GM12878 (cell line): ENCODE data around the gene TRPV5. TPM values are rescaled to one million over a fixed set of nuclear protein-coding genes. Genes with fewer than 3 reads are reported as not detected.

Experiments
- ATAC-seq: fragments of 200-7000 bp; cut with Tn5 transposase; 3 replicates; pipeline ENCODE4 v1.9.1; 2020; ENCODE audit warnings: mild to moderate bottlenecking, moderate library complexity
- BruUV-seq: library from RNA; stranded (reverse); fragments of 400-500 nt; replicated peaks from 2 replicates; lab custom pipeline; 2021; lab: Mats Ljungman, UMichigan
- CTCF ChIA-PET: fragments of 300-600 bp; sonication (Branson Sonifier 250); formaldehyde crosslinking; extraction: SDS; loops from one replicate; lab custom pipeline; 2021; ENCODE audit warnings: inconsistent platforms; lab: Yijun Ruan, JAX
- POLR2A ChIA-PET: fragments of 350-600 bp; formaldehyde crosslinking; extraction: SDS; loops from one replicate; lab custom pipeline; 2021; ENCODE audit warnings: inconsistent platforms; lab: Charles Lee
- RAD21 ChIA-PET: fragments of 300-600 bp; sonication (Branson Sonifier 250); formaldehyde crosslinking; loops from one replicate; lab custom pipeline; 2023; ENCODE audit warnings: antibody characterized with exemption; ENCODE audit not compliant: unreplicated experiment; lab: Charles Lee
- SMC1A ChIA-PET: fragments of 300-600 bp; sonication (Branson Sonifier 250); formaldehyde crosslinking; loops from one replicate; lab custom pipeline; 2023; ENCODE audit not compliant: unreplicated experiment, uncharacterized antibody; lab: Charles Lee
- DNase-seq: peaks from one replicate; pipeline ENCODE4 v3.0.0-alpha.2; 2011; ENCODE audit warnings: low read depth, low spot score
- FAIRE-seq: peaks from 3 replicates; lab custom pipeline; 2011; peaks lifted over from hg19 to GRCh38; lab: Jason Lieb, UNC
- H2AFZ ChIP-seq: 2 replicates; pipeline ENCODE4 v1.6.0; 2011; ENCODE audit warnings: low read depth, low read length, control low read depth; ENCODE audit not compliant: control insufficient read depth
- H3K27ac ChIP-seq: 2 replicates; pipeline ENCODE4 v1.5.1; 2011; ENCODE audit warnings: control low read depth; ENCODE audit not compliant: control insufficient read depth, insufficient read depth
- H3K27me3 ChIP-seq, 2 experiments: replicated peaks in 1 of 2; 2 replicates each; pipeline versions ENCODE4 v1.6.0 to v1.6.1; 2011; ENCODE audit warnings: low read length in 1 of 2; ENCODE audit not compliant: control insufficient read depth in 2 of 2, insufficient read depth in 2 of 2
- H3K36me3 ChIP-seq, 2 experiments: 2 replicates each; pipeline ENCODE4 v1.5.1; 2011; ENCODE audit warnings: low read length in 1 of 2; ENCODE audit not compliant: control insufficient read depth in 2 of 2, insufficient read depth in 2 of 2
- H3K4me1 ChIP-seq: 2 replicates; pipeline ENCODE4 v1.6.1; 2011; ENCODE audit warnings: mild to moderate bottlenecking, low read length, moderate library complexity, mixed read lengths; ENCODE audit not compliant: control insufficient read depth, insufficient read depth
- H3K4me2 ChIP-seq: 2 replicates; pipeline ENCODE4 v1.6.0; 2011; ENCODE audit warnings: control low read depth; ENCODE audit not compliant: control insufficient read depth, insufficient read depth
- H3K4me3 ChIP-seq: fragments of 200-600 bp; sonication (generic); 2 replicates; pipeline ENCODE4 v1.5.1; 2016
- H3K79me2 ChIP-seq: 2 replicates; pipeline ENCODE4 v1.6.0; 2011; ENCODE audit warnings: low read length; ENCODE audit not compliant: control insufficient read depth, insufficient read depth
- H3K9ac ChIP-seq: 2 replicates; pipeline ENCODE4 v1.8.0; 2011; ENCODE audit warnings: low read length, control low read depth, mixed read lengths; ENCODE audit not compliant: control insufficient read depth, insufficient read depth
- H3K9me3 ChIP-seq: replicated peaks from 3 replicates; pipeline ENCODE4 v1.5.1; 2011; ENCODE audit warnings: mild to moderate bottlenecking, low read length; ENCODE audit not compliant: control insufficient read depth, insufficient read depth
- H4K20me1 ChIP-seq: 2 replicates; pipeline ENCODE4 v1.6.0; 2011; ENCODE audit not compliant: control insufficient read depth, insufficient read depth
- ATF2 ChIP-seq: IDR thresholded peaks from 2 replicates; pipeline ENCODE4 v1.6.1; 2012; ENCODE audit warnings: low read length, inconsistent platforms
- CBX5 ChIP-seq: sonication (generic); IDR thresholded peaks from 2 replicates; pipeline ENCODE4 v1.6.1; 2016; ENCODE audit warnings: low read depth, moderate library complexity, mild to moderate bottlenecking, inconsistent platforms
- CTCF ChIP-seq, 3 experiments: IDR thresholded peaks in 2 of 3; conservative IDR thresholded peaks in 1 of 3; 2 replicates each; pipeline ENCODE4 v1.5.1; 2011; ENCODE audit warnings: low read depth in 3 of 3, low read length in 3 of 3, mild to moderate bottlenecking in 3 of 3, control low read depth in 2 of 3, moderate library complexity in 2 of 3, inconsistent platforms in 1 of 3, mixed read lengths in 1 of 3; ENCODE audit not compliant: control insufficient read depth in 2 of 3, insufficient read depth in 1 of 3; ENCODE audit errors: extremely low read depth in 1 of 3
- MYB ChIP-seq: fragments of 150-350 bp; IDR thresholded peaks from 2 replicates; pipeline ENCODE4 v1.6.1; 2014; ENCODE audit warnings: mild to moderate bottlenecking, low read depth, low read length, borderline replicate concordance
- POLR2A ChIP-seq: IDR thresholded peaks from 2 replicates; pipeline ENCODE4 v1.6.1; 2011; ENCODE audit warnings: low read depth, mild to moderate bottlenecking, low read length
- RB1 ChIP-seq: fragments of 450-650 bp; formaldehyde crosslinking; IDR thresholded peaks from 2 replicates; pipeline ENCODE4 v1.6.1; 2017; ENCODE audit warnings: mild to moderate bottlenecking, borderline replicate concordance
- SREBF1 ChIP-seq: IDR thresholded peaks from 2 replicates; pipeline ENCODE4 v1.6.1; 2012; ENCODE audit warnings: mild to moderate bottlenecking, low read length
- TCF12 ChIP-seq: IDR thresholded peaks from 2 replicates; pipeline ENCODE4 v1.6.1; 2011; ENCODE audit warnings: low read depth, mild to moderate bottlenecking, low read length
- YY1 ChIP-seq: IDR thresholded peaks from 2 replicates; pipeline ENCODE4 v1.6.1; 2011; ENCODE audit warnings: low read depth, mild to moderate bottlenecking, low read length
- WGBS: methylation state at CpG from one replicate; pipeline ENCODE4 v1.1.6; 2016; ENCODE audit warnings: low lambda C conversion rate; ENCODE audit not compliant: insufficient replicate concordance, insufficient coverage; ENCODE audit errors: missing lambda C conversion rate; 5-methylcytosine and 5-hydroxymethylcytosine counted together
- in situ Hi-C: fragments of 300-500 bp; cut with MboI; formaldehyde crosslinking; loops from 9 replicates; pipeline ENCODE4 v1.14.3; 2018; ENCODE audit warnings: mixed read lengths
- intact Hi-C: fragments of 100-400 bp; cut with micrococcal nuclease; formaldehyde crosslinking; loops from one replicate; pipeline ENCODE4 v1.14.2; 2022; ENCODE audit not compliant: unreplicated experiment
- polyA plus RNA-seq, 11 experiments: library from polyadenylated mRNA; depleted of rRNA in 4 of 11; unstranded in 6 of 11; stranded (reverse) in 5 of 11; fragments of >200 nt; fragmentation: Nextera tagmentation in 4 of 11; fragmentation: Illumina TruSeq in 1 of 11; extraction: Ambion mirVana in 4 of 11; extraction: Trizol in 1 of 11; gene quantifications; 1 replicate in 1 of 11; 2 replicates in 10 of 11; pipeline versions ENCODE4 v1.2.1 to v1.2.3, GENCODE V29; 2011 to 2016; ENCODE audit warnings: inconsistent platforms in 2 of 11, missing spikeins in 2 of 11, low read depth in 1 of 11
- total RNA-seq, 4 experiments: library from RNA; depleted of rRNA in 3 of 4; stranded (reverse); fragments of >200 nt in 3 of 4; fragmentation: Illumina TruSeq in 1 of 4; extraction: Trizol in 1 of 4; gene quantifications; 2 replicates each; pipeline versions ENCODE4 v1.2.1 to v1.2.3, GENCODE V29; 2013 to 2021

The TRPV5 gene
- total and polyA plus RNA-seq, 10 of the 15 experiments (the other 5 are each of a cell fraction or from before 2014, with no cell fraction given) = not detected

DNA sequence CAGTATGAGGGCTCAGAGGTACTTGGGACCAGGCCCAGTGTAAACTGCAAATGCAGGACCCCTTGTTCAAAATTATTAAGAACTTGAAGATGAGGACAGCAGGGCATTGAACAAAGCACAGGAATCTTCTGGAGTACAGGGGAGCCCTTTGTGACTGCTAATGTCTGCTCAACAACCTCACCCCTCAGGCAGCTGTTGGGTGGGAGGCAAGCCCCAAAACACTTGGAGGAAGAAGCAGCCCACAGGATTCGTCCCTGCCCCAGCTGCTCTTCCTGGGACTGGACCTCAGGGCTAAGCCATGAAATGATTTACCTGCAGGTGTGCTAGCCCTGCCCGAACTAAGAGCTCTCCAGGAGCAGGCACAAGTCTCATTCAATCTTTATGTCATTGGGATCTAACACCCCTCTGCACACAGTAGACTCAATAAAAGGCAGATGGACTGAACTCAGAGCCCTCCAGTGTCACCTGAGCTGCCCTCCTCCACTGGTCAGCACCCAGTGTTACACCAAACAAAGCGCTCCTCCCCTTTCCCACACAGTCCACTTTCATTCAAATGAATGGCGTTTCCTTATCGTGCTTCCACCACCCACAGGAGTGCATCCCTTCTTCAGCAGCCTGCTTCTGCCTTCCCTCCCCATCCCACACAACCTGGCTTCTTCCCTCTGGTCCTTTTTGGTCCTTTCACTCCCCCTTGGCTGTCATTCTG, 1.0 kb downstream of the TRPV5 start:
- Histone ChIP-seq H3K27me3 (no peaks in the 10 kb centered on the region; a peak in 2 of 4 replicates), H3K27ac (no peak overlapping the region), H3K4me3 (no peak overlapping the region), H3K9ac (no peak overlapping the region), H3K4me1 (no peaks in the 10 kb centered on the region), H3K4me2 (no peak overlapping the region), H3K79me2 (no peaks in the 10 kb centered on the region), H4K20me1 (no peaks in the 10 kb centered on the region), H2AFZ (no peak overlapping the region), H3K36me3 (no peaks in the 10 kb centered on the region)
- intact Hi-C loops = no loop called here
- 18% methylated on average over 5 of the region's 5 CpGs for WGBS
- RAD21 ChIA-PET = no interaction called here
- TF ChIP-seq RB1 (no peak), POLR2A (no peak), TCF12 (no peak), YY1 (no peak), SREBF1 (no peak), CTCF (IDR thresholded peaks at IDR 0.05 in 2 of 3, conservative IDR thresholded peaks at IDR 0.05 in 1 of 3; ENCODE audit: control insufficient read depth in 2 of 3, extremely low read depth in 1 of 3, insufficient read depth in 1 of 3, low read depth in 3 of 3, low read length in 3 of 3) (no peak), ATF2 (no peak), CBX5 (no peak), MYB (no peak)
- TF ChIP-seq, all 136 proteins: peak for 0
- POLR2A ChIA-PET = no interaction called here
- FAIRE-seq = no peak
- BruUV-seq = no TSS peak
- ATAC-seq = no peak
- CTCF ChIA-PET = no interaction called here
- SMC1A ChIA-PET = no interaction called here
- in situ Hi-C loops = no loop called here
- no peak for DNase-seq
- H3K9me3 ChIP-seq = no peaks in the 10 kb centered on the region; the same call in 2 of the 3 replicates
